MM.1S (cell line): ENCODE measurements around the gene KRT39.
"Not testable (repeated sequence)": the region's sequence is repeated elsewhere in the genome, so short reads cannot be mapped to it uniquely, and the experiment has no call there.

Experiments
- DNase-seq: peaks from one replicate; pipeline ENCODE4 v3.0.0-alpha.2; 2015
- H2AFZ ChIP-seq: fragments of 300-600 bp; sonication (generic); 2 replicates; pipeline ENCODE4 v1.6.0; 2016; ENCODE audit warnings: antibody characterized with exemption, low read length
- H3F3A ChIP-seq: fragments of 300-600 bp; sonication (generic); 2 replicates; pipeline ENCODE4 v1.6.1; 2016; ENCODE audit warnings: mild to moderate bottlenecking, antibody characterized with exemption, low read length, moderate library complexity, mixed read lengths; ENCODE audit not compliant: insufficient read depth
- H3K27ac ChIP-seq: fragments of 300-600 bp; sonication (generic); 2 replicates; pipeline ENCODE4 v1.5.1; 2016; ENCODE audit warnings: mild to moderate bottlenecking, low read length
- H3K27me3 ChIP-seq: fragments of 300-600 bp; sonication (generic); replicated peaks from 2 replicates; pipeline ENCODE4 v1.6.0; 2016; ENCODE audit warnings: low read length; ENCODE audit not compliant: insufficient read depth
- H3K36me3 ChIP-seq: fragments of 300-600 bp; sonication (generic); replicated peaks from 2 replicates; pipeline ENCODE4 v1.6.1; 2016; ENCODE audit warnings: mild to moderate bottlenecking, low read length, mixed read lengths; ENCODE audit not compliant: insufficient read depth
- H3K4me1 ChIP-seq: fragments of 300-600 bp; sonication (generic); 2 replicates; pipeline ENCODE4 v1.6.1; 2016; ENCODE audit warnings: low read length, mixed read lengths
- H3K4me2 ChIP-seq: fragments of 300-600 bp; sonication (generic); 2 replicates; pipeline ENCODE4 v1.6.0; 2016; ENCODE audit warnings: low read depth, low read length
- H3K4me3 ChIP-seq: fragments of 300-600 bp; sonication (generic); 2 replicates; pipeline ENCODE4 v1.5.1; 2016; ENCODE audit warnings: low read length, mixed read lengths
- H3K79me2 ChIP-seq: fragments of 300-600 bp; sonication (generic); 2 replicates; pipeline ENCODE4 v1.6.1; 2016; ENCODE audit warnings: mixed run types, low read length, mixed read lengths
- H3K9ac ChIP-seq: fragments of 300-600 bp; sonication (generic); 2 replicates; pipeline ENCODE4 v1.6.1; 2016; ENCODE audit warnings: low read length, mixed read lengths
- H3K9me2 ChIP-seq: fragments of 300-600 bp; sonication (generic); replicated peaks from 2 replicates; pipeline ENCODE4 v1.6.1; 2016; ENCODE audit warnings: mild to moderate bottlenecking, low read length, mixed read lengths; ENCODE audit not compliant: insufficient read depth
- H3K9me3 ChIP-seq: fragments of 300-600 bp; sonication (generic); replicated peaks from 2 replicates; pipeline ENCODE4 v1.6.1; 2016; ENCODE audit warnings: mild to moderate bottlenecking, low read length, mixed read lengths; ENCODE audit not compliant: insufficient read depth
- H4K20me1 ChIP-seq: fragments of 300-600 bp; sonication (generic); 2 replicates; pipeline ENCODE4 v1.6.1; 2016; ENCODE audit warnings: mild to moderate bottlenecking, low read length, moderate library complexity, mixed read lengths; ENCODE audit not compliant: insufficient read depth
- EZH2 ChIP-seq: fragments of 300-600 bp; sonication (generic); optimal IDR thresholded peaks from 2 replicates; pipeline ENCODE3; 2017; ENCODE audit warnings: low read depth, mild to moderate bottlenecking, antibody characterized with exemption, low read length, mixed read lengths
- EZH2phosphoT487 ChIP-seq: fragments of 300-600 bp; sonication (generic); IDR thresholded peaks from 2 replicates; pipeline ENCODE4 v1.6.1; 2018; ENCODE audit warnings: antibody characterized with exemption, low read length
- TF ChIP-seq, protein P1 (sequence below): fragments of 300-600 bp; sonication (generic); IDR thresholded peaks from 2 replicates; pipeline ENCODE4 v1.5.1; 2016; ENCODE audit warnings: antibody characterized with exemption, low read length, mixed read lengths

The KRT39 gene

DNA sequence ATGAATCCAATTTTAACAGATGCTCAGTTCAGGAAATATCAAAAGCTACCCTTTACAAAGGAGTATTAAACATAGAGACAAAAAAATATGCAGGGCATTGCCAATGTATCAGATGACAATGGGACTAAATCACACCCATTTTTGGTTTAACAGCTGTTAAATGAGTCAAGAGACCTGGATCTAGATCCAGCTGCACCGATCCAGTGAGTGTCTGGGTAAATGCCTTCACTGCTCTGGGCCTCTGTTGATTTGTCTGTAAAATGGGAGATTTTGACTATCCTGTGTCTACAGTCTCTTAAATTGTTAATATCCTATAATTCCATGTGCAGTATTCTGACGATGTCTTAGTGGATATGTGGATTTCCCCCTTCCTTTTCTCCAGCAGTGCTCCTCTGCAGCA, 45.7 kb downstream of the KRT39 start:
- no peak overlapping the region for H2AFZ ChIP-seq

DNA sequence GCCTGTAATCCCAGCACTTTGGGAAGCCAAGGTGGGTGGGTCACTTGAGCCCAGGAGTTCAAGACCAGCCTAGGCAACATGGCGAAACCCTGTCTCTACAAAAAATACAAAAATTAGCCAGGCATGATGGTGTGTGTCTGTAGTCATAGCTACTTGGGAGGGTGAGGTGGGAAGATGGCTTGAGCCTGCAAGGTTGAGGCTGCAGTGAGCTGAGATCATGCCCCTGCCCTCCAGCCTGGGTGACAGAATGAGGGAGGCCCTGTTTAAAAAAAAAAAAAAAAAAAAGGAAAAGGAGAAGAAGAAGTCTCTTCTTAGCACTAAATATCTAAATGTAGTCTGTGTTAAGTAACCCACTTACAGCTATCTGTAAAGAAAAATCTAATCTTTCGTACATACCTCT, 49.6 kb downstream of the KRT39 start:
- not testable (repeated sequence) for H3K4me3 ChIP-seq, H3K36me3 ChIP-seq, H4K20me1 ChIP-seq, H3K9ac ChIP-seq, H3K79me2 ChIP-seq, H3F3A ChIP-seq, H3K4me1 ChIP-seq, H3K4me2 ChIP-seq, DNase-seq, H2AFZ ChIP-seq, H3K27me3 ChIP-seq, H3K9me2 ChIP-seq, H3K27ac ChIP-seq, H3K9me3 ChIP-seq

More for the DNA sequence above, 45.7 kb downstream of the KRT39 start:
- no peak for TF ChIP-seq EZH2phosphoT487
- TF ChIP-seq, protein P1, sequence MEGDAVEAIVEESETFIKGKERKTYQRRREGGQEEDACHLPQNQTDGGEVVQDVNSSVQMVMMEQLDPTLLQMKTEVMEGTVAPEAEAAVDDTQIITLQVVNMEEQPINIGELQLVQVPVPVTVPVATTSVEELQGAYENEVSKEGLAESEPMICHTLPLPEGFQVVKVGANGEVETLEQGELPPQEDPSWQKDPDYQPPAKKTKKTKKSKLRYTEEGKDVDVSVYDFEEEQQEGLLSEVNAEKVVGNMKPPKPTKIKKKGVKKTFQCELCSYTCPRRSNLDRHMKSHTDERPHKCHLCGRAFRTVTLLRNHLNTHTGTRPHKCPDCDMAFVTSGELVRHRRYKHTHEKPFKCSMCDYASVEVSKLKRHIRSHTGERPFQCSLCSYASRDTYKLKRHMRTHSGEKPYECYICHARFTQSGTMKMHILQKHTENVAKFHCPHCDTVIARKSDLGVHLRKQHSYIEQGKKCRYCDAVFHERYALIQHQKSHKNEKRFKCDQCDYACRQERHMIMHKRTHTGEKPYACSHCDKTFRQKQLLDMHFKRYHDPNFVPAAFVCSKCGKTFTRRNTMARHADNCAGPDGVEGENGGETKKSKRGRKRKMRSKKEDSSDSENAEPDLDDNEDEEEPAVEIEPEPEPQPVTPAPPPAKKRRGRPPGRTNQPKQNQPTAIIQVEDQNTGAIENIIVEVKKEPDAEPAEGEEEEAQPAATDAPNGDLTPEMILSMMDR: no peak
- TF ChIP-seq EZH2: no peak
- Histone ChIP-seq H3K9me3 (no peaks in the 10 kb centered on the region), H3K9me2 (no peaks in the 10 kb centered on the region), H3K4me3 (no peak overlapping the region), H3K27me3 (no peaks in the 10 kb centered on the region), H3K4me1 (no peaks in the 10 kb centered on the region), H3K4me2 (no peak overlapping the region), H3K36me3 (no peaks in the 10 kb centered on the region), H3K9ac (no peak overlapping the region), H3K79me2 (no peaks in the 10 kb centered on the region), H3K27ac (no peak overlapping the region), H3F3A (no peaks in the 10 kb centered on the region), H4K20me1 (no peaks in the 10 kb centered on the region)
- no peak for DNase-seq

DNA sequence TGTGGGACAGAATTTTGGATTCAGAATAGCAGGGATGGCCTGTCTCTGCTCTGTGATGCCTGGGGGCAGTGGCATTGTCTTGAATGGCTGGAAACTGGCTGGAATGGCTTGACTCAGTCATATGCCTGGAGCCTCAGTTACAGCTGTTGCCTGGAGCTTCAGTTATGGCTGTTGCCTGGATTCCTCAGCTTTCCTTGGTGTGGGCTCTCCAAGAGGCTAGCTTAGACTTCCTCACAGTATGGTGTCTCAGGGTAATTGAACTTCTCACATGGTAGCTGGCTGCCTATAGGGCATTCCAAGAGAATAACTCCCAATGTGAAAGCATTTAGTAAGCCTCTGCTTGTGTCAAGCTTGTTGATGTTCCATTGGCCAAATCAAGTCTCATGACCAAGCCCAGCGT, 50.4 kb downstream of the KRT39 start:
- Histone ChIP-seq H3K4me1 (no peaks in the 10 kb centered on the region), H3K27me3 (no peaks in the 10 kb centered on the region), H3K79me2 (no peaks in the 10 kb centered on the region), H3K9ac (no peak overlapping the region), H3K4me3 (no peak overlapping the region), H2AFZ (no peak overlapping the region), H3F3A (no peaks in the 10 kb centered on the region), H3K4me2 (no peak overlapping the region), H3K9me2 (no peaks in the 10 kb centered on the region), H4K20me1 (no peaks in the 10 kb centered on the region), H3K27ac (no peak overlapping the region), H3K9me3 (no peaks in the 10 kb centered on the region), H3K36me3 (no peaks in the 10 kb centered on the region)
- DNase-seq: no peak
- TF ChIP-seq EZH2phosphoT487 (no peak), EZH2 (no peak)
- TF ChIP-seq, protein P1: no peak

DNA sequence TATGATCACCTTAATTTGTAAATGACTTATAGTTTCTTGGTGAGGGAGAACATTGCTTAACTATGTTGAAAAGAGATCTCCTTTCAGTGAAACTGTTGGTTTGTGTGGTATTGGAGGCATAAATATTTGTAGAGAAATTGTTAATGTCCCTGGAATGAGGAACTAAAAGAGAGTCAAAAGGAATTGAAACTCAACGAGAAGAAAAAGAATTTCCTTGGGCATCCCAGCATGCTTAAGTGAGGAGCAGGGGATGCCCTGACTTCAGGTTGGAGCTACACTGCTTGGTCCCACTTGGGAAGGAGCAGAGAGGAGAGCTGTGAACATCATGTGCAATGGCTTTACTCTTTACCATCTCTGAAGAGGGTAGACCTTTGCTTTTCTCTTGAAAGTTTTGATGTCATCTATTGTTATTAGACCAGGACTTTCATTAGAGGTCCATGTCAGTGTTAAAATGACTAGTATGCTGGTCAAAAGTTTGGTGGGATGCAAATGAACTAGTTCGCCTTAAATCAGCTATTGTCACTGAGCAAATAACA, 51.0 kb downstream of the KRT39 start:
- no peaks in the 10 kb centered on the region for H3F3A ChIP-seq
- DNase-seq: no peak
- H3K27me3 ChIP-seq: no peaks in the 10 kb centered on the region
- H3K9me3 ChIP-seq: no peaks in the 10 kb centered on the region
- no peak overlapping the region for H3K4me3 ChIP-seq
- H2AFZ ChIP-seq: no peak overlapping the region
- H3K79me2 ChIP-seq: no peaks in the 10 kb centered on the region
- no peaks in the 10 kb centered on the region for H3K36me3 ChIP-seq
- no peaks in the 10 kb centered on the region for H3K4me1 ChIP-seq
- no peaks in the 10 kb centered on the region for H4K20me1 ChIP-seq
- H3K27ac ChIP-seq: no peak overlapping the region
- H3K9me2 ChIP-seq: no peaks in the 10 kb centered on the region
- TF ChIP-seq, protein P1: no peak
- TF ChIP-seq EZH2 (no peak), EZH2phosphoT487 (no peak)
- H3K4me2 ChIP-seq: no peak overlapping the region
- H3K9ac ChIP-seq: no peak overlapping the region
